CD4-positive, alpha-beta T cell (primary cell): ENCODE measurements around the gene NFX1. TPM values are rescaled to one million over a fixed set of nuclear protein-coding genes. Genes with fewer than 3 reads are reported as not detected.
"Not testable (repeated sequence)": the region's sequence is repeated elsewhere in the genome, so short reads cannot be mapped to it uniquely, and the experiment has no call there.

Source experiments
- ATAC-seq: fragments of 200-7000 bp; cut with Tn5 transposase; one replicate; pipeline ENCODE4 v1.10.0; 2022; ENCODE audit warnings: mild to moderate bottlenecking; ENCODE audit not compliant: poor library complexity
- CTCF ChIA-PET: fragments of 350-600 bp; sonication (Branson Sonifier 250); formaldehyde crosslinking; loops from one replicate; lab custom pipeline; 2021; ENCODE audit warnings: antibody characterized with exemption, inconsistent platforms; lab: Charles Lee
- POLR2A ChIA-PET: fragments of 350-600 bp; sonication (Branson Sonifier 250); formaldehyde crosslinking; loops from one replicate; lab custom pipeline; 2021; ENCODE audit warnings: antibody characterized with exemption, inconsistent platforms; lab: Charles Lee
- DNase-seq, 14 experiments: peaks; one replicate each; pipeline ENCODE4 v3.0.0-alpha.2; 2013 to 2020; ENCODE audit warnings: mixed read lengths in 2 of 14
- H3K27ac ChIP-seq, 2 donors: one replicate each; pipeline versions ENCODE4 v1.5.1 to v1.7.0; 2013; ENCODE audit warnings: low read length in 2 of 2, low read depth in 1 of 2, mild to moderate bottlenecking in 1 of 2
- H3K27me3 ChIP-seq, 2 experiments: 1 replicate in 1 of 2; 2 replicates in 1 of 2; pipeline versions ENCODE4 v1.6.1 to v1.7.0; 2013; ENCODE audit warnings: low read length in 2 of 2, control low read depth in 1 of 2, mild to moderate bottlenecking in 1 of 2, moderate library complexity in 1 of 2; ENCODE audit not compliant: insufficient read depth in 2 of 2, control insufficient read depth in 1 of 2
- H3K36me3 ChIP-seq: one replicate; pipeline ENCODE4 v1.6.1; 2013; ENCODE audit warnings: low read length, control low read depth; ENCODE audit not compliant: insufficient read depth
- H3K4me1 ChIP-seq: one replicate; pipeline ENCODE4 v1.6.1; 2013; ENCODE audit warnings: low read length, control low read depth; ENCODE audit not compliant: insufficient read depth
- H3K4me3 ChIP-seq: one replicate; pipeline ENCODE4 v1.5.1; 2013; ENCODE audit warnings: mild to moderate bottlenecking, low read length, moderate library complexity
- H3K9me3 ChIP-seq, 2 experiments: 1 replicate in 1 of 2; 2 replicates in 1 of 2; pipeline versions ENCODE4 v1.6.1 to v1.7.0; 2013; ENCODE audit warnings: low read length in 2 of 2, mild to moderate bottlenecking in 2 of 2, control low read depth in 1 of 2, moderate library complexity in 1 of 2; ENCODE audit not compliant: control insufficient read depth in 1 of 2, insufficient read depth in 1 of 2
- H3K27ac Mint-ChIP-seq: one replicate; pipeline ENCODE4 v1.8.0; 2020; ENCODE audit warnings: mixed read lengths
- H3K27me3 Mint-ChIP-seq: one replicate; pipeline ENCODE4 v1.8.0; 2021; ENCODE audit warnings: mixed read lengths
- H3K36me3 Mint-ChIP-seq: one replicate; pipeline ENCODE4 v1.8.0; 2021; ENCODE audit warnings: low read depth, mixed read lengths
- H3K4me1 Mint-ChIP-seq: one replicate; pipeline ENCODE4 v1.8.0; 2021; ENCODE audit warnings: low read depth, mixed read lengths
- H3K4me3 Mint-ChIP-seq: one replicate; pipeline ENCODE4 v1.8.0; 2020; ENCODE audit warnings: mild to moderate bottlenecking, mixed read lengths
- H3K9me3 Mint-ChIP-seq: one replicate; pipeline ENCODE4 v1.8.0; 2020; ENCODE audit warnings: mixed read lengths
- intact Hi-C, 2 experiments: fragments of 100-400 bp; cut with DNase I in 1 of 2; cut with micrococcal nuclease in 1 of 2; formaldehyde crosslinking; loops; one replicate each; pipeline versions ENCODE4 v1.15.1 to v1.9.0; 2023 to 2025; cut with DNase I, micrococcal nuclease
- total RNA-seq, 174 experiments: library from RNA in 2 of 174; stranded (reverse) in 2 of 174; gene quantifications; one replicate each; pipeline ENCODE4 v1.2.3 and lab custom pipeline; 2021 to 2026
- TF ChIP-seq, protein P1 (sequence below): fragments of 200-600 bp; IDR thresholded peaks from one replicate; pipeline ENCODE4 v1.8.0; 2022; ENCODE audit warnings: antibody characterized with exemption, mild to moderate bottlenecking

The NFX1 gene
- total RNA-seq, 2 experiments from 2014 or later = 33.1 to 34.1 TPM

- DNase-seq, ATAC-seq, H3K36me3 Mint-ChIP-seq, H3K27ac Mint-ChIP-seq, H3K27me3 Mint-ChIP-seq, H3K27ac ChIP-seq, H3K4me1 Mint-ChIP-seq, H3K4me3 Mint-ChIP-seq, H3K9me3 ChIP-seq, H3K36me3 ChIP-seq, H3K9me3 Mint-ChIP-seq, H3K4me3 ChIP-seq, H3K27me3 ChIP-seq: not testable (repeated sequence)
- ChIA-PET CTCF (interaction anchor here (1.4 to 2.2 kb wide), 2 partner anchors 12 to 57 kb away, joined by 3 to 25 read pairs; no protein-coding TSS in a partner anchor), POLR2A (interaction anchor here (1.6 kb wide), 1 partner anchor 64 kb away, joined by 11 read pairs; no protein-coding TSS in a partner anchor)
- peaks cover 14% of the 10 kb centered on the region for H3K4me1 ChIP-seq
- intact Hi-C loops = loop anchor here (2.0 to 5.0 kb wide), 3 partner anchors 72 to 220 kb away; no protein-coding TSS in a partner anchor
Observed at GRCh38 chr9:33402371-33402770, 112.1 kb downstream of the NFX1 start, which contains the start of gene AQP7. Gene AQP7 (minus strand): TSS chr9:33402568. CDS start chr9:33401262, 1,306 bp downstream.

- H3K4me3 Mint-ChIP-seq = no peak overlapping the region
Observed at GRCh38 chr9:33403941-33404787, 113.8 kb downstream of the NFX1 start.

GRCh38 chr9:33404788-33405362 lies 114.6 kb downstream of the NFX1 start:
- Mint-ChIP-seq H3K4me1 (peaks cover 6% of the 10 kb centered on the region), H3K4me3 (no peak overlapping the region), H3K9me3 (no peaks in the 10 kb centered on the region), H3K36me3 (no peaks in the 10 kb centered on the region), H3K27ac (peak overlapping the region; percentile 45), H3K27me3 (no peaks in the 10 kb centered on the region)
- Histone ChIP-seq H3K36me3 (no peaks in the 10 kb centered on the region), H3K27me3 (no peaks in the 10 kb centered on the region), H3K27ac (no peak overlapping the region), H3K9me3 (no peaks in the 10 kb centered on the region), H3K4me1 (peaks cover 14% of the 10 kb centered on the region), H3K4me3 (no peak overlapping the region)
- TF ChIP-seq, protein P1, sequence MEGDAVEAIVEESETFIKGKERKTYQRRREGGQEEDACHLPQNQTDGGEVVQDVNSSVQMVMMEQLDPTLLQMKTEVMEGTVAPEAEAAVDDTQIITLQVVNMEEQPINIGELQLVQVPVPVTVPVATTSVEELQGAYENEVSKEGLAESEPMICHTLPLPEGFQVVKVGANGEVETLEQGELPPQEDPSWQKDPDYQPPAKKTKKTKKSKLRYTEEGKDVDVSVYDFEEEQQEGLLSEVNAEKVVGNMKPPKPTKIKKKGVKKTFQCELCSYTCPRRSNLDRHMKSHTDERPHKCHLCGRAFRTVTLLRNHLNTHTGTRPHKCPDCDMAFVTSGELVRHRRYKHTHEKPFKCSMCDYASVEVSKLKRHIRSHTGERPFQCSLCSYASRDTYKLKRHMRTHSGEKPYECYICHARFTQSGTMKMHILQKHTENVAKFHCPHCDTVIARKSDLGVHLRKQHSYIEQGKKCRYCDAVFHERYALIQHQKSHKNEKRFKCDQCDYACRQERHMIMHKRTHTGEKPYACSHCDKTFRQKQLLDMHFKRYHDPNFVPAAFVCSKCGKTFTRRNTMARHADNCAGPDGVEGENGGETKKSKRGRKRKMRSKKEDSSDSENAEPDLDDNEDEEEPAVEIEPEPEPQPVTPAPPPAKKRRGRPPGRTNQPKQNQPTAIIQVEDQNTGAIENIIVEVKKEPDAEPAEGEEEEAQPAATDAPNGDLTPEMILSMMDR = no peak
- DNase-seq (peak in 1 of 14 experiments; percentile 11), ATAC-seq (no peak)
- intact Hi-C loops = loop anchor here (5.0 kb wide), 2 partner anchors 112 to 217 kb away; no protein-coding TSS in a partner anchor
- CTCF ChIA-PET = interaction anchor here (1.1 to 3.4 kb wide), 4 partner anchors 10 to 61 kb away, joined by 3 to 36 read pairs (median 14); partner anchors contain the start of gene AQP3
- POLR2A ChIA-PET = interaction anchor here (0.9 to 3.4 kb wide), 5 partner anchors 10 to 69 kb away, joined by 3 to 24 read pairs (median 5); partner anchors contain the start of genes AQP3 and NOL6

More at GRCh38 chr9:33403941-33404787, 113.8 kb downstream of the NFX1 start:
- Mint-ChIP-seq H3K27ac (peak overlapping the region; percentile 45), H3K9me3 (no peaks in the 10 kb centered on the region), H3K4me1 (peaks cover 6% of the 10 kb centered on the region), H3K36me3 (no peaks in the 10 kb centered on the region), H3K27me3 (no peaks in the 10 kb centered on the region)
- CTCF ChIA-PET = interaction anchor here (0.9 to 3.4 kb wide), 10 partner anchors 10 to 113 kb away, joined by 3 to 36 read pairs (median 4); partner anchors contain the start of genes AQP3 and NOL6
- no peak overlapping the region for H3K27ac ChIP-seq
- POLR2A ChIA-PET = interaction anchor here (0.9 to 3.4 kb wide), 7 partner anchors 11 to 69 kb away, joined by 3 to 24 read pairs (median 6); partner anchors contain the start of genes AQP3 and NOL6
- H3K36me3 ChIP-seq = no peaks in the 10 kb centered on the region
- TF ChIP-seq, protein P1 = no peak
- H3K4me3 ChIP-seq = no peak overlapping the region
- DNase-seq = no peak
- H3K27me3 ChIP-seq = no peaks in the 10 kb centered on the region
- H3K4me1 ChIP-seq = peaks cover 14% of the 10 kb centered on the region
- intact Hi-C loops = loop anchor here (1.0 to 5.0 kb wide), 5 partner anchors 11 to 218 kb away; no protein-coding TSS in a partner anchor
- H3K9me3 ChIP-seq = no peaks in the 10 kb centered on the region
- no peak for ATAC-seq
